ENCODE results near the gene TSPAN17.
"Not testable (repeated sequence)": the region's sequence is repeated elsewhere in the genome, so short reads cannot be mapped to it uniquely, and the experiment has no call there.

GRCh38 chr5:176599749-176600430, 47.4 kb upstream of the TSPAN17 start:
- TF ChIP-seq CTCF, POLR2A (IDR thresholded peaks at IDR 0.05): not testable (repeated sequence)

Data from right lobe of liver (tissue), 4 donors.